IPS-15b (cell line): ENCODE results near the gene NOTCH4.
"Not testable (repeated sequence)": the region's sequence is repeated elsewhere in the genome, so short reads cannot be mapped to it uniquely, and the experiment has no call there.

Experiments used
- H3K27me3 ChIP-seq: one replicate; pipeline ENCODE4 v1.6.1; 2013; ENCODE audit warnings: low read length; ENCODE audit not compliant: control insufficient read depth, insufficient read depth
- H3K36me3 ChIP-seq: one replicate; pipeline ENCODE4 v1.6.1; 2013; ENCODE audit warnings: low read length; ENCODE audit not compliant: control insufficient read depth, insufficient read depth
- H3K4me1 ChIP-seq: one replicate; pipeline ENCODE4 v1.6.1; 2013; ENCODE audit warnings: mild to moderate bottlenecking, low read length; ENCODE audit not compliant: control insufficient read depth, insufficient read depth
- H3K4me3 ChIP-seq: one replicate; pipeline ENCODE4 v1.5.1; 2013; ENCODE audit warnings: low read depth, low read length
- H3K9ac ChIP-seq: one replicate; pipeline ENCODE4 v1.6.1; 2013; ENCODE audit warnings: low read depth, mild to moderate bottlenecking, low read length
- H3K9me3 ChIP-seq: one replicate; pipeline ENCODE4 v1.6.1; 2013; ENCODE audit warnings: mild to moderate bottlenecking, low read length; ENCODE audit not compliant: control insufficient read depth, insufficient read depth

NOTCH4 gene

GRCh38 chr6:32215617-32216016, 8.2 kb downstream of the NOTCH4 start:
- Histone ChIP-seq H3K9me3 (no peaks in the 10 kb centered on the region), H3K9ac (no peak overlapping the region), H3K36me3 (no peaks in the 10 kb centered on the region), H3K27me3 (no peaks in the 10 kb centered on the region), H3K4me1 (no peaks in the 10 kb centered on the region), H3K4me3 (no peak overlapping the region)

GRCh38 chr6:32214126-32214525, 9.7 kb downstream of the NOTCH4 start:
- no peaks in the 10 kb centered on the region for H3K36me3 ChIP-seq
- H3K4me1 ChIP-seq, result no peaks in the 10 kb centered on the region
- H3K4me3 ChIP-seq, result no peak overlapping the region
- H3K27me3 ChIP-seq, result no peaks in the 10 kb centered on the region
- H3K9me3 ChIP-seq, result no peaks in the 10 kb centered on the region
- H3K9ac ChIP-seq, result no peak overlapping the region

DNA sequence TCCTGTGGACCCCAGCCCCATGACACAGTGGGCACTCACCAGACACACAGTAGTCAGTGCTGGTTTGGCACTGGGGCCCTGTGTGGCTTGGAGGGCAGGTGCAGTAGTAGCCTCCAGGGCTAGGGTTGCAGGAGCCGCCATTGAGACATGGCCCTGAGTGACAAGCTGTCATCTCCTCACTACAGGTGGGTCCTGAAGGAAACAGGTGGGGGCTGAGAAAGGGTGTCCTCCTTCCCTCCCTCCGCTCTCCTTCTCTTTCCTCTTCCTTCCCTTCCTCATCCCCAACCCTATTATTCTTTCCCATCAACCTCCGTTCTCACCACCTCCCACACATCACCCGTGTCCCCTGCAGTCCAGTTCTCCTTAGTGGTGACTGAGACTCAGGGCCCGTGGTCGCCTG, 10.2 kb downstream of the NOTCH4 start:
- Histone ChIP-seq H3K4me1 (no peaks in the 10 kb centered on the region), H3K27me3 (no peaks in the 10 kb centered on the region), H3K36me3 (no peaks in the 10 kb centered on the region), H3K9me3 (no peaks in the 10 kb centered on the region), H3K4me3 (no peak overlapping the region), H3K9ac (no peak overlapping the region)

DNA sequence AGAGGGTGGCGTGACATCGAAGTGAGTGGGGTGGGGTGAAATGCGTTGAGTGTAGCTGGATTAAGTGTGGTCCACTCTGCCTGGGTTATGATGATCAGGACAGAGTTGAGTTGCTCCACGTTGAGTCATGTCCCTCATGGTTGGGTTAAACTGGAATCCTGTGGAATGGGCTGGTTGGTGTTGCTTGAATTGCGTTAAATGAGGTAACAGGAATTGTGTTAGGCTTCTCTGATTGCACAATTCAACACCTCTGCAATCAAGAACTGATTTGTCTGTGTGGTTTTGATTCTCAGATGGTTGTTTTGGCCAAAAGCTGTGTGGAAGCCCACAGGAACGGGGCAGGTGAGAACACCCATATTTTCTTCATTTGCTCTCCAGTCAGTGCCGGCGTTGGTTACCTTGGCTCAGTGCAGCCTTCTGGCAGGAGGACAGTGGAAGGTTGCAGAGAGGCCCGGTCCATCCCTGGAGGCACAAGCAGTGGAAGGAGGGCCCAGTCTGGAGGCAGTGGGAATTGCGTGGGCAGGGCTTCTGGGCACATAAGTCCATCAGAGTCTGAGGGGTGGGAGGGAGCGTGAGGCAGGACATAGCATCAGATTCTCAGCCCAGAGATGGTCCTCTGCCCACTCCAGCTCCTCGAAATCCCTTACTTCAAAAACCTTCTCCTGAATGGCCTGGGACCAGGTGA, 11.6 kb downstream of the NOTCH4 start:
- Histone ChIP-seq H3K27me3 (no peaks in the 10 kb centered on the region), H3K9ac (no peak overlapping the region), H3K9me3 (no peaks in the 10 kb centered on the region), H3K4me1 (no peaks in the 10 kb centered on the region), H3K36me3 (no peaks in the 10 kb centered on the region), H3K4me3 (no peak overlapping the region)

- not testable (repeated sequence) for H3K9me3 ChIP-seq, H3K36me3 ChIP-seq, H3K4me3 ChIP-seq, H3K9ac ChIP-seq, H3K4me1 ChIP-seq, H3K27me3 ChIP-seq
Observed at GRCh38 chr6:32211432-32211831, 12.4 kb downstream of the NOTCH4 start.

GRCh38 chr6:32210191-32210601, 13.7 kb downstream of the NOTCH4 start:
- H3K36me3 ChIP-seq, result no peaks in the 10 kb centered on the region
- no peaks in the 10 kb centered on the region for H3K4me1 ChIP-seq
- H3K4me3 ChIP-seq, result no peak overlapping the region
- H3K9ac ChIP-seq, result no peak overlapping the region
- no peaks in the 10 kb centered on the region for H3K27me3 ChIP-seq
- H3K9me3 ChIP-seq, result no peaks in the 10 kb centered on the region

- H3K9me3 ChIP-seq, result no peaks in the 10 kb centered on the region
- no peak overlapping the region for H3K9ac ChIP-seq
- H3K4me1 ChIP-seq, result no peaks in the 10 kb centered on the region
- no peak overlapping the region for H3K4me3 ChIP-seq
- no peaks in the 10 kb centered on the region for H3K36me3 ChIP-seq
- no peaks in the 10 kb centered on the region for H3K27me3 ChIP-seq
Observed at GRCh38 chr6:32208996-32209395, 14.9 kb downstream of the NOTCH4 start.

GRCh38 chr6:32204268-32204715, 19.6 kb downstream of the NOTCH4 start:
- Histone ChIP-seq H3K9me3 (no peaks in the 10 kb centered on the region), H3K36me3 (no peaks in the 10 kb centered on the region), H3K4me1 (no peaks in the 10 kb centered on the region), H3K4me3 (no peak overlapping the region), H3K27me3 (no peaks in the 10 kb centered on the region), H3K9ac (no peak overlapping the region)

DNA sequence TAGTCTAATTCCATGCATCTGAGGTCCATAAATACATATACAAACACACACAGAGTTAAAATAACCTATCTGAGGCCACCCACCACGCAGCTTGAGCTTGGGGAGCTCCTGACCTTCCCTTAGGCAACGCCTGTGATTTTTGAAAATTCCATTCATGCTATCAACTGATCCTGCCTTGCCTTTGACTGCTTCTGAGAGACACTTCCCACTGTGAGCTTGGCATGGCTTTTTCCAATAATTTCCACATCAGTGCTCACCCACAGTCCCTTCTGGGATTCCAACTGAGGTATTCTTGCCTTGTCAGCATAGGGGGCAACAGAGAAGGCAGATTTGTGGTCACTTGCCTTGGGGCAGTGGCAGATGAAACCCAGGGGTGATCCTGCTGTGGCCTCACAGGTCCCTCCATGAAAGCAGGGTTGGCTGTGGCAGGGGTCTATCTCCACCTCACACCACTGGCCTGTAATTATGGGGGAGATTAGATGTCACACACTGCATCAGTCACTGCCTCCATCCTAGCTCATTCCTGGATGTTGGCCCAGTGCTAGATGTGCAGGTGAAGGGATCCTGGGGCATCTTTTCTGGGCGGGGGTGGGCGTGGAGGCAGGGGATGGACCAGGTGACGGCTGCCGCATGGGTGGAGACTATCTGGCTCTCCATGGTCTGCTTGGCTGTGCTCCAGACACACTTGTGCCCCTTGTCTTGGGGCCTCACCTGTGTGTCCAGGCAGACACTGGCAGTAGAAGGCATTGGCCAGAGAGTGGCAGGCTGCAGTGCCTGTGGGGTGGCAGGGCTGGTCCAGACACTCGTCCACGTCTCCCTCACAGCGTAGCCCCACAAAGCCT, 20.2 kb downstream of the NOTCH4 start:
- no peaks in the 10 kb centered on the region for H3K27me3 ChIP-seq

GRCh38 chr6:32202186-32202585, 21.7 kb downstream of the NOTCH4 start:
- Histone ChIP-seq H3K4me1 (no peaks in the 10 kb centered on the region), H3K27me3 (no peaks in the 10 kb centered on the region), H3K9me3 (no peaks in the 10 kb centered on the region), H3K4me3 (no peak overlapping the region), H3K9ac (no peak overlapping the region), H3K36me3 (no peaks in the 10 kb centered on the region)

More for the DNA sequence above, 20.2 kb downstream of the NOTCH4 start:
- no peaks in the 10 kb centered on the region for H3K9me3 ChIP-seq
- H3K9ac ChIP-seq, result no peak overlapping the region
- H3K4me1 ChIP-seq, result no peaks in the 10 kb centered on the region
- no peak overlapping the region for H3K4me3 ChIP-seq
- no peaks in the 10 kb centered on the region for H3K36me3 ChIP-seq

- Histone ChIP-seq H3K4me3 (no peak overlapping the region), H3K9me3 (no peaks in the 10 kb centered on the region), H3K27me3 (no peaks in the 10 kb centered on the region), H3K9ac (no peak overlapping the region), H3K4me1 (peaks cover 3% of the 10 kb centered on the region), H3K36me3 (no peaks in the 10 kb centered on the region)
Observed at GRCh38 chr6:32200711-32201475, 23.0 kb downstream of the NOTCH4 start.
